Breast epithelium (tissue), 3 donors: ENCODE results near the gene ANO2.

Experiments used
- POLR2A ChIP-seq: fragments of 450-650 bp; IDR thresholded peaks from one replicate; pipeline ENCODE4 v1.6.1; 2016; ENCODE audit warnings: antibody characterized with exemption, mild to moderate bottlenecking, moderate library complexity
- POLR2AphosphoS5 ChIP-seq, 3 donors: sonication (generic); formaldehyde crosslinking; IDR thresholded peaks; one replicate each; pipeline ENCODE4 v1.6.1; 2017; ENCODE audit warnings: antibody characterized with exemption in 3 of 3
- TF ChIP-seq, protein P1 (sequence below), 3 donors: fragments of 450-650 bp; IDR thresholded peaks; one replicate each; pipeline ENCODE4 v1.5.1; 2016 to 2017; ENCODE audit warnings: antibody characterized with exemption in 3 of 3, mild to moderate bottlenecking in 3 of 3, moderate library complexity in 3 of 3

DNA sequence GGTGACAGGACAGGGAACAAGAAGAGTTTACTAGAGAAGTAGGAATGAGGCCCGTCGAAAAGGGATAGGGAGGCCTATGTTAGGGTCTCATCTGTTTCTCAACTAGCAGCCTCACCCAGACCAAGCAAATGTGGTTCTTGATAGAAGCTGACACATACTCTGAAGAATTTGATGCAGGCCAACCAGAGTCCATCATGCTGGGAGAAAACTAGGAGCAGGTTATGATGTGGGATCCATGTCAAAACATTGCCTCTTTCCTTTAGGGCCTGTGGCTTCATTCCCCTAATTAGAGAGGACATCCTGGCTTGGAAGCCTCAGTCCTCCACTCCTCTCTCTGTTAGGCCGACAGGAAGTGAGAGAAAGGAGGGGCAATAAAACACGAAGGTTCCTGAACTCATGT is 390.3 kb downstream of the ANO2 start:
- TF ChIP-seq, protein P1, sequence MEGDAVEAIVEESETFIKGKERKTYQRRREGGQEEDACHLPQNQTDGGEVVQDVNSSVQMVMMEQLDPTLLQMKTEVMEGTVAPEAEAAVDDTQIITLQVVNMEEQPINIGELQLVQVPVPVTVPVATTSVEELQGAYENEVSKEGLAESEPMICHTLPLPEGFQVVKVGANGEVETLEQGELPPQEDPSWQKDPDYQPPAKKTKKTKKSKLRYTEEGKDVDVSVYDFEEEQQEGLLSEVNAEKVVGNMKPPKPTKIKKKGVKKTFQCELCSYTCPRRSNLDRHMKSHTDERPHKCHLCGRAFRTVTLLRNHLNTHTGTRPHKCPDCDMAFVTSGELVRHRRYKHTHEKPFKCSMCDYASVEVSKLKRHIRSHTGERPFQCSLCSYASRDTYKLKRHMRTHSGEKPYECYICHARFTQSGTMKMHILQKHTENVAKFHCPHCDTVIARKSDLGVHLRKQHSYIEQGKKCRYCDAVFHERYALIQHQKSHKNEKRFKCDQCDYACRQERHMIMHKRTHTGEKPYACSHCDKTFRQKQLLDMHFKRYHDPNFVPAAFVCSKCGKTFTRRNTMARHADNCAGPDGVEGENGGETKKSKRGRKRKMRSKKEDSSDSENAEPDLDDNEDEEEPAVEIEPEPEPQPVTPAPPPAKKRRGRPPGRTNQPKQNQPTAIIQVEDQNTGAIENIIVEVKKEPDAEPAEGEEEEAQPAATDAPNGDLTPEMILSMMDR (IDR thresholded peaks at IDR 0.05) = no peak
- TF ChIP-seq POLR2A (no peak), POLR2AphosphoS5 (IDR thresholded peaks at IDR 0.05) (no peak)
